Sigmoid colon (tissue), 7 donors: ENCODE data around the gene RRBP1. TPM values are rescaled to one million over a fixed set of nuclear protein-coding genes. Genes with fewer than 3 reads are reported as not detected.
A peak's percentile ranks its signal among the peaks of the same experiment; 100 is the strongest.

Experiments
- DNase-seq: peaks from one replicate; pipeline ENCODE4 v3.0.0-alpha.2; 2019
- H3K27ac ChIP-seq, 4 donors: fragments of 200-600 bp; sonication (generic); one replicate each; pipeline ENCODE4 v1.5.1; 2016 to 2019; ENCODE audit warnings: mild to moderate bottlenecking in 1 of 4
- H3K27me3 ChIP-seq, 3 donors: fragments of 200-600 bp; sonication (generic); one replicate each; pipeline ENCODE4 v1.5.1; 2019; ENCODE audit warnings: mild to moderate bottlenecking in 1 of 3
- H3K36me3 ChIP-seq, 4 donors: fragments of 200-600 bp; sonication (generic); one replicate each; pipeline ENCODE4 v1.5.1; 2016 to 2019
- H3K4me1 ChIP-seq, 4 donors: fragments of 200-600 bp; sonication (generic); one replicate each; pipeline ENCODE4 v1.5.1; 2017 to 2019
- H3K4me3 ChIP-seq, 4 donors: fragments of 200-600 bp; sonication (generic); one replicate each; pipeline ENCODE4 v1.5.1; 2017 to 2019; ENCODE audit warnings: mild to moderate bottlenecking in 2 of 4, moderate library complexity in 1 of 4
- H3K9me3 ChIP-seq, 4 donors: fragments of 200-600 bp in 3 of 4; sonication (generic) in 3 of 4; one replicate each; pipeline versions ENCODE4 v1.5.1 to v1.6.1; 2013 to 2019
- CTCF ChIP-seq, 4 experiments: fragments of 450-650 bp in 3 of 4; fragments of 200-600 bp in 1 of 4; IDR thresholded peaks; one replicate each; pipeline ENCODE4 v1.5.1; 2016 to 2019; ENCODE audit warnings: antibody characterized with exemption in 4 of 4, mild to moderate bottlenecking in 3 of 4, moderate library complexity in 2 of 4
- EP300 ChIP-seq, 4 donors: sonication (generic); formaldehyde crosslinking; IDR thresholded peaks; one replicate each; pipeline ENCODE4 v1.6.1; 2017; ENCODE audit warnings: antibody characterized with exemption in 4 of 4
- POLR2A ChIP-seq, 2 donors: fragments of 450-650 bp; IDR thresholded peaks; one replicate each; pipeline ENCODE4 v1.6.1; 2016; ENCODE audit warnings: antibody characterized with exemption in 2 of 2, mild to moderate bottlenecking in 2 of 2, moderate library complexity in 2 of 2
- POLR2AphosphoS5 ChIP-seq, 4 donors: sonication (generic); formaldehyde crosslinking; IDR thresholded peaks; one replicate each; pipeline ENCODE4 v1.6.1; 2017; ENCODE audit warnings: antibody characterized with exemption in 4 of 4
- WGBS, 2 donors: extraction: QIAGEN DNeasy Blood & Tissue Kit; methylation state at CpG; one replicate each; pipeline ENCODE4 v1.1.7; 2013; 5-methylcytosine and 5-hydroxymethylcytosine counted together
- intact Hi-C: fragments of 100-400 bp; cut with DNase I; formaldehyde crosslinking; loops from one replicate; pipeline ENCODE4 v1.15.1; 2023
- polyA plus RNA-seq, 3 donors: library from polyadenylated mRNA; stranded (reverse); fragments of 200-250 nt; gene quantifications; one replicate each; pipeline ENCODE4 v1.2.3, GENCODE V29; 2013
- total RNA-seq, 4 donors: library from RNA; depleted of rRNA; stranded (reverse); fragments of >200 nt; gene quantifications; one replicate each; pipeline ENCODE4 v1.1.0, GENCODE V29; 2016
- donor health status: healthy with polysubstance abuse.
- donor health status: Bipolar disorder and iron deficiency.
- donor health status: healthy.

RRBP1 gene
- 10 to 100 TPM; 30.1 to 69.2 (median 38.8) TPM for total RNA-seq
- polyA plus RNA-seq: 100 to 1,000 TPM in 1 of 3 donors, 10 to 100 TPM in 2; 24.6 to 245 (median 31.4) TPM

DNA sequence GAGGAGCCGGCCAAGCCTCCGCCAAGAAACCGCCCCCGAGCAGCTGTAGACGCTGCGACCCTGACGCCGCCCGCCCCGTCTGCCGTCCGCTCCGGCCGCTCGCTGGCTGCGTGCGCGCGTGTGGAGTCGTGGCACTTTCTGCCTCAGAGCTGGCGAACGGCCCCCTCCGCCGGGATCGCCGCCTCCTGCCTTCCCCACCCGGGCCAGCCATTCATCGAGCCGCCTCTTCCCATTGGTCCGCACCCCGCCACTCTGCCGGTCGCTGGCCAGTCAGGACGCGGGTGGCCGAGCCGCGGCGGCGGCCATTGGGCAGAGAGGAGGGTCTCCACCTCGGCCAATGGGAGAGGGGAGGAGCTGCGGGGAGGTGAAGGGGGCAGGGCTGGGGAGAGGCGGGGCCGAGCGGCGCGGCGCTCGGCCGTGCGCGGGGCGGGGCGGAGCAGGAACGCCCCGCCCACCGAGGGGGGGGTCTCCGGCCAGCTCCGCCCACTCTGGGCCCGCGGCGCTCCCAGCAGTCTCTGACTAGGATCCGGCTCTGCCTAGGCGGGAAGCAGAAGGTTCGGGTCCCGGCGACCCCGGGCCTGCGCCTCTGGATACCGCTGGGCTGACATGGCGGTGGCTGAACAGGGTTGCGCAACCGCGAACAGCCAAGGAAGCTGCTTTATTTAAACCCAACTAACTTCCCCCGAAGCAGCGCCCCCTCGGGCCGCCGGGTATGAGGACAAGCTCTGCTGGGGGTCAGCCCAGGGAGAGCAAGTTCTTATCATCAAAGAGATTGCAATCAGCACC lies at the start of gene RRBP1:
RRBP1 (minus strand) TSS at position 140 of the 786 bp plus-strand sequence. CDS start 21,735 bp downstream, outside the sequence.
- intact Hi-C loops: loop anchor here (5.0 to 10.0 kb wide), 2 partner anchors 125 to 323 kb away; no protein-coding TSS in a partner anchor

DNA sequence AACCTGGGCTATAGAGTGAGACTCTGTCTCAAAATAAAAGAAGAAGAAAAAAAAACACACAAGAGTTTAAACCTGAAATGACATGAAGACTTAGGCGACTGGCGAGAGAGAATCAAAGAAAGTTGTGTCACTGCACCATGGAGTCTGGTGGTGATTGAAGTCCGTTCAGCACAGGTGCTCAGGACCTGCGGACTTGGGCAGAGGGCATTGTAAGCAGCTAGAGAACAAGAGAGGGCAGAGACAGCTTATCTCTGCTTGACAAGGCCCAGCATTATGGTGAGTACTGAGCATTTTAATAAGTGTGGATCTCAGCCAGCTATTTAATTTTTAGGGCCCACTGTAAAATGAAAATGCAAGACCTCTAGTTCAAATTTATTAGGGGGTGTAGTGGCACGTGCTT lies 49.2 kb upstream of the RRBP1 start:
- WGBS, 2 donors: 86 to 87% methylated on average over 5 of the region's 5 CpGs
- DNase-seq: no peak
- no peaks in the 10 kb centered on the region for H3K9me3 ChIP-seq
- intact Hi-C loops: no loop called here
- no peak overlapping the region for H3K27ac ChIP-seq
- no peaks in the 10 kb centered on the region for H3K36me3 ChIP-seq
- no peak overlapping the region for H3K4me3 ChIP-seq
- no peaks in the 10 kb centered on the region for H3K27me3 ChIP-seq
- no peak for TF ChIP-seq EP300 (IDR thresholded peaks at IDR 0.05)
- TF ChIP-seq POLR2A (IDR thresholded peaks at IDR 0.05): no peak
- no peak for TF ChIP-seq POLR2AphosphoS5 (IDR thresholded peaks at IDR 0.05)
- TF ChIP-seq CTCF (IDR thresholded peaks at IDR 0.05): no peak
- peaks cover 0 to 6% (median 0%) of the 10 kb centered on the region in 4 donors for H3K4me1 ChIP-seq

More for the DNA sequence above, at the start of gene RRBP1:
- DNase-seq: peak; percentile 99
- Histone ChIP-seq H3K36me3 (peaks cover 0 to 16% (median 0%) of the 10 kb centered on the region in 4 donors), H3K27ac (peak within 1 kb of the TSS; percentile 93 to 98 (median 96)), H3K4me1 (peaks cover 0 to 31% (median 20%) of the 10 kb centered on the region in 4 donors), H3K27me3 (no peaks in the 10 kb centered on the region), H3K4me3 (peak within 1 kb of the TSS; percentile 80 to 88 (median 86)), H3K9me3 (peaks cover 0 to 3% (median 0%) of the 10 kb centered on the region in 4 donors)
- peak; percentile 82 to 88 for TF ChIP-seq POLR2A (IDR thresholded peaks at IDR 0.05)
- peak; percentile 88 to 95 (median 94) for TF ChIP-seq POLR2AphosphoS5 (IDR thresholded peaks at IDR 0.05)
- TF ChIP-seq CTCF (IDR thresholded peaks at IDR 0.05): peak; percentile 25 to 76 (median 61)
- TF ChIP-seq EP300 (IDR thresholded peaks at IDR 0.05): no peak
- WGBS, 2 donors: 1% methylated on average over 79 of the region's 79 CpGs

GRCh38 chr20:17730071-17730470 lies 48.0 kb upstream of the RRBP1 start:
- Histone ChIP-seq H3K27me3 (no peaks in the 10 kb centered on the region), H3K4me1 (peaks cover 0 to 6% (median 0%) of the 10 kb centered on the region in 4 donors), H3K27ac (no peak overlapping the region), H3K4me3 (no peak overlapping the region), H3K36me3 (no peaks in the 10 kb centered on the region), H3K9me3 (no peaks in the 10 kb centered on the region)
- no peak for DNase-seq
- WGBS, 2 donors: 96 to 97% methylated on average over 10 of the region's 10 CpGs
- intact Hi-C loops: no loop called here
- TF ChIP-seq EP300 (IDR thresholded peaks at IDR 0.05): no peak
- no peak for TF ChIP-seq POLR2A (IDR thresholded peaks at IDR 0.05)
- no peak for TF ChIP-seq POLR2AphosphoS5 (IDR thresholded peaks at IDR 0.05)
- no peak for TF ChIP-seq CTCF (IDR thresholded peaks at IDR 0.05)

DNA sequence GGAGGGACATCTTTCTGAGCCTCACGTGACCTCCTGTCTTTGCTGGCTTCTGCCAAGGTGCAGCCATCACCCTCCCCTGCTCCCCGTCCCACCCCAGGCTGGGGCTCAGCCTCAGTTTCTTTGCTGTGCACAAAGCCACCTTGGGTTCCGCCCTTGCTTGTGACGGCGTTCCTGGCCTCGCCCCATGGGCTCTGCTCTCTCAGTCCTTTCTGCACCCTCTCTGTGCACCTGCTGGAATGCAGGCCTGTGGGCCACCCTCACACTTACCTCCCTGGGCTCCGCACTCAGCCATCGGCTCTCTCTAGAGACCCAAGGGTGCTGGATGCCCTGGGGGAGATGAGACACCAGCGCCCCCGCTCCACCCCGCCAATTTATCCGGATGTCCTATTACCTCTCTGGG lies 46.0 kb upstream of the RRBP1 start:
- H3K4me1 ChIP-seq: no peaks in the 10 kb centered on the region

DNA sequence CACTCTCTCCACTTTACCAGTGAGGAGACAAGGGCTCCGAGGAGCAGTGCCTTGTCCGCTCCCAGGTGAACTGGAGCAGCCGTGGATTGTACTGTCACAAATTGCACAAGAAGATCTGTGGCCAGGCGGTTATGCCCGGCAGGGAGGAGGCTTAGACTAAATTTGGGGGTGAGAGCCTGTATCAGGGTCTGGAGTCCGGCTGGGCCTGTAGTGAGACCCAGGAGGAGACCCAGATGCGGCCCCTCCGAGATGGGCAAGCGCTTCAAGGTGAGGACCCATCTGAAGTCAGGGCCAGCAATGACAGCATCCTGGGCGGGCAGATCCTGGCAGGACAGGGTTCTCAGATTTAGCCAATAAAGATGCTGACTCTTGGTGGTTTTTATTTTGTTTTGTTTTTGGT lies 45.3 kb upstream of the RRBP1 start:
- Histone ChIP-seq H3K4me3 (no peak overlapping the region), H3K27me3 (no peaks in the 10 kb centered on the region), H3K36me3 (no peaks in the 10 kb centered on the region), H3K4me1 (no peaks in the 10 kb centered on the region), H3K9me3 (no peaks in the 10 kb centered on the region), H3K27ac (no peak overlapping the region)
- TF ChIP-seq POLR2A (IDR thresholded peaks at IDR 0.05) (no peak), CTCF (IDR thresholded peaks at IDR 0.05) (no peak), POLR2AphosphoS5 (IDR thresholded peaks at IDR 0.05) (no peak), EP300 (IDR thresholded peaks at IDR 0.05) (no peak)
- no peak for DNase-seq
- 94 to 95% methylated on average over 10 of the region's 10 CpGs for WGBS, 2 donors
- intact Hi-C loops: no loop called here

More for the DNA sequence above, 46.0 kb upstream of the RRBP1 start:
- Histone ChIP-seq H3K9me3 (no peaks in the 10 kb centered on the region), H3K4me3 (no peak overlapping the region), H3K36me3 (no peaks in the 10 kb centered on the region), H3K27ac (no peak overlapping the region), H3K27me3 (no peaks in the 10 kb centered on the region)
- no peak for DNase-seq
- WGBS, 2 donors: 84 to 88% methylated on average over 12 of the region's 12 CpGs
- intact Hi-C loops: no loop called here
- TF ChIP-seq POLR2AphosphoS5 (IDR thresholded peaks at IDR 0.05): no peak
